B cell (primary cell): Measurements from ENCODE around the gene MMP1. TPM values are rescaled to one million over a fixed set of nuclear protein-coding genes. Genes with fewer than 3 reads are reported as not detected.

Experiments
- ATAC-seq: fragments of 200-7000 bp; cut with Tn5 transposase; one replicate; pipeline ENCODE4 v1.10.0; 2021; ENCODE audit warnings: low read depth, mild to moderate bottlenecking, moderate number of reproducible peaks, moderate library complexity
- CTCF ChIA-PET: fragments of 350-600 bp; sonication (Branson Sonifier 250); formaldehyde crosslinking; loops from one replicate; lab custom pipeline; 2021; ENCODE audit warnings: antibody characterized with exemption, inconsistent platforms; lab: Charles Lee
- POLR2A ChIA-PET: fragments of 350-600 bp; sonication (Branson Sonifier 250); formaldehyde crosslinking; loops from one replicate; lab custom pipeline; 2021; ENCODE audit warnings: antibody characterized with exemption; lab: Charles Lee
- DNase-seq: peaks from one replicate; pipeline ENCODE4 v3.0.0; 2013
- H2AFZ ChIP-seq: 2 replicates; pipeline ENCODE4 v1.6.1; 2012; ENCODE audit warnings: mild to moderate bottlenecking, low read depth, low read length; ENCODE audit not compliant: insufficient read depth, poor library complexity, severe bottlenecking
- H3K27ac ChIP-seq, 2 donors: 1 replicate in 1 of 2; 2 replicates in 1 of 2; pipeline ENCODE4 v1.5.1; 2012 to 2013; ENCODE audit warnings: low read length in 2 of 2, mild to moderate bottlenecking in 2 of 2, moderate library complexity in 1 of 2
- H3K27me3 ChIP-seq, 4 experiments: fragments of 200-600 bp in 1 of 4; sonication (generic) in 1 of 4; replicated peaks in 1 of 4; 1 replicate in 2 of 4; 2 replicates in 2 of 4; pipeline versions ENCODE4 v1.6.1 to v1.7.0; 2013 to 2016; ENCODE audit warnings: low read length in 3 of 4, mild to moderate bottlenecking in 2 of 4, mixed read lengths in 1 of 4, moderate library complexity in 1 of 4; ENCODE audit not compliant: insufficient read depth in 4 of 4, control insufficient read depth in 3 of 4; ENCODE audit errors: control extremely low read depth in 1 of 4
- H3K36me3 ChIP-seq, 2 experiments: replicated peaks in 1 of 2; 1 replicate in 1 of 2; 2 replicates in 1 of 2; pipeline versions ENCODE4 v1.6.1 to v1.7.1; 2013; ENCODE audit warnings: low read length in 1 of 2; ENCODE audit not compliant: insufficient read depth in 2 of 2, control insufficient read depth in 1 of 2; ENCODE audit errors: control extremely low read depth in 1 of 2, extremely low read depth in 1 of 2
- H3K4me1 ChIP-seq, 2 donors: fragments of 200-600 bp in 1 of 2; sonication (generic) in 1 of 2; 1 replicate in 1 of 2; 2 replicates in 1 of 2; pipeline versions ENCODE4 v1.5.1 to v1.6.1; 2013 to 2017; ENCODE audit warnings: low read length in 2 of 2; ENCODE audit not compliant: control insufficient read depth in 2 of 2, insufficient read depth in 2 of 2
- H3K4me2 ChIP-seq: replicated peaks from 2 replicates; pipeline ENCODE3; 2012; ENCODE audit warnings: mild to moderate bottlenecking, low read depth, low read length; ENCODE audit not compliant: poor library complexity, severe bottlenecking
- H3K4me3 ChIP-seq, 5 experiments: fragments of 200-600 bp in 1 of 5; sonication (generic) in 1 of 5; 1 replicate in 3 of 5; 2 replicates in 2 of 5; pipeline versions ENCODE4 v1.5.1 to v1.7.0; 2011 to 2016; ENCODE audit warnings: low read length in 4 of 5, mild to moderate bottlenecking in 4 of 5, low read depth in 2 of 5, control low read depth in 1 of 5, moderate library complexity in 1 of 5; ENCODE audit not compliant: insufficient read depth in 1 of 5; ENCODE audit errors: control extremely low read depth in 1 of 5, extremely low read depth in 1 of 5
- H3K79me2 ChIP-seq: fragments of 200-600 bp; sonication (generic); one replicate; pipeline ENCODE4 v1.6.0; 2016; ENCODE audit warnings: low read length; ENCODE audit not compliant: control insufficient read depth, insufficient read depth
- H3K9ac ChIP-seq: fragments of 200-600 bp; sonication (generic); 2 replicates; pipeline ENCODE4 v1.6.1; 2017; ENCODE audit warnings: mild to moderate bottlenecking, low read length, moderate library complexity
- H3K9me3 ChIP-seq, 3 donors: one replicate each; pipeline versions ENCODE4 v1.6.1 to v1.7.1; 2013; ENCODE audit warnings: low read length in 2 of 3; ENCODE audit not compliant: control insufficient read depth in 2 of 3, insufficient read depth in 1 of 3; ENCODE audit errors: control extremely low read depth in 1 of 3
- H4K20me1 ChIP-seq: 2 replicates; pipeline ENCODE4 v1.6.0; 2012; ENCODE audit warnings: mild to moderate bottlenecking, low read length; ENCODE audit not compliant: insufficient read depth, control insufficient read depth, poor library complexity, severe bottlenecking
- H3K27ac Mint-ChIP-seq: one replicate; pipeline ENCODE4 v1.8.0; 2021; ENCODE audit warnings: mixed read lengths
- H3K27me3 Mint-ChIP-seq: one replicate; pipeline ENCODE4 v1.8.0; 2021; ENCODE audit warnings: mixed read lengths
- H3K4me1 Mint-ChIP-seq: one replicate; pipeline ENCODE4 v1.8.0; 2021; ENCODE audit warnings: mixed read lengths
- H3K4me3 Mint-ChIP-seq: one replicate; pipeline ENCODE4 v1.8.0; 2021; ENCODE audit warnings: mixed read lengths
- H3K9me3 Mint-ChIP-seq: one replicate; pipeline ENCODE4 v1.8.0; 2022; ENCODE audit warnings: mixed read lengths; ENCODE audit not compliant: insufficient read depth
- CTCF ChIP-seq: fragments of 200-600 bp; IDR thresholded peaks from one replicate; pipeline ENCODE4 v1.8.0; 2022; ENCODE audit warnings: antibody characterized with exemption, mild to moderate bottlenecking
- EZH2 ChIP-seq: IDR thresholded peaks from 2 replicates; pipeline ENCODE4 v1.6.1; 2012; ENCODE audit warnings: borderline replicate concordance, low read depth, mild to moderate bottlenecking, moderate library complexity, low read length; ENCODE audit not compliant: insufficient read depth, poor library complexity, severe bottlenecking
- WGBS: methylation state at CpG from one replicate; pipeline ENCODE4 v1.1.5; 2013; ENCODE audit warnings: missing lambda C conversion rate; ENCODE audit not compliant: insufficient coverage; 5-methylcytosine and 5-hydroxymethylcytosine counted together
- intact Hi-C: fragments of 100-400 bp; cut with micrococcal nuclease; formaldehyde crosslinking; loops from one replicate; pipeline ENCODE4 v1.10.0; 2022
- polyA plus RNA-seq: library from polyadenylated mRNA; depleted of rRNA; stranded (reverse); fragments of >200 nt; gene quantifications from 2 replicates; pipeline ENCODE4 v1.2.3, GENCODE V29; 2012
- total RNA-seq, 2 donors: library from RNA; stranded (reverse); fragments of 120-200 nt in 1 of 2; gene quantifications; 1 replicate in 1 of 2; 2 replicates in 1 of 2; pipeline versions ENCODE4 v1.2.3 to v1.2.4, GENCODE V29; 2013 to 2022

MMP1 gene
- total and polyA plus RNA-seq, 2 donors (not counting 1 experiment from before 2014, with no cell fraction given) = not detected

- no peaks in the 10 kb centered on the region for H3K27me3 ChIP-seq
- no peak overlapping the region for H3K4me3 Mint-ChIP-seq
- CTCF ChIA-PET = no interaction called here
- DNase-seq = no peak
- 80% methylated on average over 1 of the region's 1 CpG for WGBS
- no peak overlapping the region for H2AFZ ChIP-seq
- no peaks in the 10 kb centered on the region for H3K4me1 Mint-ChIP-seq
- no peak overlapping the region for H3K4me3 ChIP-seq
- no peaks in the 10 kb centered on the region for H3K4me1 ChIP-seq
- no peak for TF ChIP-seq EZH2
- TF ChIP-seq CTCF = no peak
- no peaks in the 10 kb centered on the region for H3K79me2 ChIP-seq
- H3K27ac ChIP-seq = no peak overlapping the region
- H3K9me3 ChIP-seq = no peaks in the 10 kb centered on the region
- H3K9me3 Mint-ChIP-seq = peaks cover 5% of the 10 kb centered on the region
- no peak overlapping the region for H3K4me2 ChIP-seq
- no peaks in the 10 kb centered on the region for H3K36me3 ChIP-seq
- intact Hi-C loops = no loop called here
- no peak overlapping the region for H3K9ac ChIP-seq
- peaks cover 27% of the 10 kb centered on the region for H3K27me3 Mint-ChIP-seq
- no peaks in the 10 kb centered on the region for H4K20me1 ChIP-seq
- POLR2A ChIA-PET = no interaction called here
- no peak for ATAC-seq
- no peak overlapping the region for H3K27ac Mint-ChIP-seq
Measured at GRCh38 chr11:102813484-102813883, 15.5 kb upstream of the MMP1 start.

- no peaks in the 10 kb centered on the region for H3K27me3 ChIP-seq
- peaks cover 20% of the 10 kb centered on the region for H3K27me3 Mint-ChIP-seq
- H4K20me1 ChIP-seq = no peaks in the 10 kb centered on the region
- DNase-seq (no peak), ATAC-seq (no peak)
- no peaks in the 10 kb centered on the region for H3K36me3 ChIP-seq
- no peak overlapping the region for H3K4me3 ChIP-seq
- no peak overlapping the region for H3K27ac Mint-ChIP-seq
- no peak overlapping the region for H3K4me3 Mint-ChIP-seq
- H3K4me2 ChIP-seq = no peak overlapping the region
- no peak overlapping the region for H3K27ac ChIP-seq
- H3K9me3 Mint-ChIP-seq = peaks cover 2% of the 10 kb centered on the region
- no peaks in the 10 kb centered on the region for H3K4me1 Mint-ChIP-seq
- no peaks in the 10 kb centered on the region for H3K79me2 ChIP-seq
- H3K9me3 ChIP-seq = peaks cover 0 to 5% (median 0%) of the 10 kb centered on the region in 3 donors
- H2AFZ ChIP-seq = no peak overlapping the region
- no peak for TF ChIP-seq CTCF
- TF ChIP-seq EZH2 = no peak
- CTCF ChIA-PET = no interaction called here
- POLR2A ChIA-PET = no interaction called here
- no peak overlapping the region for H3K9ac ChIP-seq
- intact Hi-C loops = no loop called here
- H3K4me1 ChIP-seq = no peaks in the 10 kb centered on the region
- 80% methylated on average over 1 of the region's 3 CpGs for WGBS
Measured at GRCh38 chr11:102812188-102812587, 14.2 kb upstream of the MMP1 start.
